H1 (cell line): Measurements from ENCODE around the gene CITED1. TPM values are rescaled to one million over a fixed set of nuclear protein-coding genes. Genes with fewer than 3 reads are reported as not detected.

Experiments used
- CEBPB ChIP-seq: IDR thresholded peaks from 2 replicates; pipeline ENCODE4 v1.6.1; 2012; ENCODE audit warnings: low read depth, low read length
- CTBP2 ChIP-seq: IDR thresholded peaks from 2 replicates; pipeline ENCODE4 v1.7.0; 2011; ENCODE audit warnings: borderline replicate concordance, mild to moderate bottlenecking, moderate library complexity, mixed read lengths, low read length; ENCODE audit not compliant: insufficient read depth, insufficient read length
- MAX ChIP-seq: IDR thresholded peaks from 2 replicates; pipeline ENCODE4 v1.6.1; 2012; ENCODE audit warnings: inconsistent platforms
- RAD21 ChIP-seq, 2 experiments: IDR thresholded peaks in 1 of 2; conservative IDR thresholded peaks in 1 of 2; 2 replicates each; pipeline ENCODE4 v1.6.1; 2011; ENCODE audit warnings: low read depth in 2 of 2, low read length in 2 of 2, improper control_type of control experiment in 1 of 2, inconsistent platforms in 1 of 2, mild to moderate bottlenecking in 1 of 2, moderate library complexity in 1 of 2
- SAP30 ChIP-seq: fragments of 300-600 bp; sonication (generic); IDR thresholded peaks from 2 replicates; pipeline ENCODE4 v1.7.1; 2012; ENCODE audit warnings: low read length, moderate library complexity, mild to moderate bottlenecking, inconsistent platforms; ENCODE audit not compliant: insufficient read depth, insufficient replicate concordance
- polyA plus RNA-seq, 7 experiments: library from polyadenylated mRNA; depleted of rRNA in 3 of 7; stranded (reverse) in 5 of 7; unstranded in 2 of 7; fragments of >200 nt in 5 of 7; fragments of 200-250 nt in 2 of 7; gene quantifications; 1 replicate in 5 of 7; 2 replicates in 1 of 7; 4 replicates in 1 of 7; pipeline versions ENCODE4 v1.2.1 to v1.2.3, GENCODE V29; 2011 to 2013; ENCODE audit warnings: missing spikeins in 2 of 7, mixed read lengths in 2 of 7
- total RNA-seq: library from RNA; stranded (reverse); fragmentation: NEBNext Ultra II Directional; extraction: Animal tissue kit (Norgen Biotek cat#: 25700); gene quantifications from 2 replicates; pipeline ENCODE4 v1.2.1, GENCODE V29; 2021
- TF ChIP-seq, protein P1 (sequence below): fragments of 300-600 bp; sonication (generic); IDR thresholded peaks from 2 replicates; pipeline ENCODE4 v1.7.1; 2012; ENCODE audit warnings: low read length, moderate library complexity, mild to moderate bottlenecking, inconsistent platforms; ENCODE audit not compliant: insufficient replicate concordance

CITED1 gene
- total and polyA plus RNA-seq, 2 of the 8 experiments (the other 6 are each of a cell fraction or from before 2014, with no cell fraction given), result 1.2 to 2.4 TPM

GRCh38 chrX:72270316-72270866 is 35.3 kb downstream of the CITED1 start (continued):
- TF ChIP-seq, protein P1, sequence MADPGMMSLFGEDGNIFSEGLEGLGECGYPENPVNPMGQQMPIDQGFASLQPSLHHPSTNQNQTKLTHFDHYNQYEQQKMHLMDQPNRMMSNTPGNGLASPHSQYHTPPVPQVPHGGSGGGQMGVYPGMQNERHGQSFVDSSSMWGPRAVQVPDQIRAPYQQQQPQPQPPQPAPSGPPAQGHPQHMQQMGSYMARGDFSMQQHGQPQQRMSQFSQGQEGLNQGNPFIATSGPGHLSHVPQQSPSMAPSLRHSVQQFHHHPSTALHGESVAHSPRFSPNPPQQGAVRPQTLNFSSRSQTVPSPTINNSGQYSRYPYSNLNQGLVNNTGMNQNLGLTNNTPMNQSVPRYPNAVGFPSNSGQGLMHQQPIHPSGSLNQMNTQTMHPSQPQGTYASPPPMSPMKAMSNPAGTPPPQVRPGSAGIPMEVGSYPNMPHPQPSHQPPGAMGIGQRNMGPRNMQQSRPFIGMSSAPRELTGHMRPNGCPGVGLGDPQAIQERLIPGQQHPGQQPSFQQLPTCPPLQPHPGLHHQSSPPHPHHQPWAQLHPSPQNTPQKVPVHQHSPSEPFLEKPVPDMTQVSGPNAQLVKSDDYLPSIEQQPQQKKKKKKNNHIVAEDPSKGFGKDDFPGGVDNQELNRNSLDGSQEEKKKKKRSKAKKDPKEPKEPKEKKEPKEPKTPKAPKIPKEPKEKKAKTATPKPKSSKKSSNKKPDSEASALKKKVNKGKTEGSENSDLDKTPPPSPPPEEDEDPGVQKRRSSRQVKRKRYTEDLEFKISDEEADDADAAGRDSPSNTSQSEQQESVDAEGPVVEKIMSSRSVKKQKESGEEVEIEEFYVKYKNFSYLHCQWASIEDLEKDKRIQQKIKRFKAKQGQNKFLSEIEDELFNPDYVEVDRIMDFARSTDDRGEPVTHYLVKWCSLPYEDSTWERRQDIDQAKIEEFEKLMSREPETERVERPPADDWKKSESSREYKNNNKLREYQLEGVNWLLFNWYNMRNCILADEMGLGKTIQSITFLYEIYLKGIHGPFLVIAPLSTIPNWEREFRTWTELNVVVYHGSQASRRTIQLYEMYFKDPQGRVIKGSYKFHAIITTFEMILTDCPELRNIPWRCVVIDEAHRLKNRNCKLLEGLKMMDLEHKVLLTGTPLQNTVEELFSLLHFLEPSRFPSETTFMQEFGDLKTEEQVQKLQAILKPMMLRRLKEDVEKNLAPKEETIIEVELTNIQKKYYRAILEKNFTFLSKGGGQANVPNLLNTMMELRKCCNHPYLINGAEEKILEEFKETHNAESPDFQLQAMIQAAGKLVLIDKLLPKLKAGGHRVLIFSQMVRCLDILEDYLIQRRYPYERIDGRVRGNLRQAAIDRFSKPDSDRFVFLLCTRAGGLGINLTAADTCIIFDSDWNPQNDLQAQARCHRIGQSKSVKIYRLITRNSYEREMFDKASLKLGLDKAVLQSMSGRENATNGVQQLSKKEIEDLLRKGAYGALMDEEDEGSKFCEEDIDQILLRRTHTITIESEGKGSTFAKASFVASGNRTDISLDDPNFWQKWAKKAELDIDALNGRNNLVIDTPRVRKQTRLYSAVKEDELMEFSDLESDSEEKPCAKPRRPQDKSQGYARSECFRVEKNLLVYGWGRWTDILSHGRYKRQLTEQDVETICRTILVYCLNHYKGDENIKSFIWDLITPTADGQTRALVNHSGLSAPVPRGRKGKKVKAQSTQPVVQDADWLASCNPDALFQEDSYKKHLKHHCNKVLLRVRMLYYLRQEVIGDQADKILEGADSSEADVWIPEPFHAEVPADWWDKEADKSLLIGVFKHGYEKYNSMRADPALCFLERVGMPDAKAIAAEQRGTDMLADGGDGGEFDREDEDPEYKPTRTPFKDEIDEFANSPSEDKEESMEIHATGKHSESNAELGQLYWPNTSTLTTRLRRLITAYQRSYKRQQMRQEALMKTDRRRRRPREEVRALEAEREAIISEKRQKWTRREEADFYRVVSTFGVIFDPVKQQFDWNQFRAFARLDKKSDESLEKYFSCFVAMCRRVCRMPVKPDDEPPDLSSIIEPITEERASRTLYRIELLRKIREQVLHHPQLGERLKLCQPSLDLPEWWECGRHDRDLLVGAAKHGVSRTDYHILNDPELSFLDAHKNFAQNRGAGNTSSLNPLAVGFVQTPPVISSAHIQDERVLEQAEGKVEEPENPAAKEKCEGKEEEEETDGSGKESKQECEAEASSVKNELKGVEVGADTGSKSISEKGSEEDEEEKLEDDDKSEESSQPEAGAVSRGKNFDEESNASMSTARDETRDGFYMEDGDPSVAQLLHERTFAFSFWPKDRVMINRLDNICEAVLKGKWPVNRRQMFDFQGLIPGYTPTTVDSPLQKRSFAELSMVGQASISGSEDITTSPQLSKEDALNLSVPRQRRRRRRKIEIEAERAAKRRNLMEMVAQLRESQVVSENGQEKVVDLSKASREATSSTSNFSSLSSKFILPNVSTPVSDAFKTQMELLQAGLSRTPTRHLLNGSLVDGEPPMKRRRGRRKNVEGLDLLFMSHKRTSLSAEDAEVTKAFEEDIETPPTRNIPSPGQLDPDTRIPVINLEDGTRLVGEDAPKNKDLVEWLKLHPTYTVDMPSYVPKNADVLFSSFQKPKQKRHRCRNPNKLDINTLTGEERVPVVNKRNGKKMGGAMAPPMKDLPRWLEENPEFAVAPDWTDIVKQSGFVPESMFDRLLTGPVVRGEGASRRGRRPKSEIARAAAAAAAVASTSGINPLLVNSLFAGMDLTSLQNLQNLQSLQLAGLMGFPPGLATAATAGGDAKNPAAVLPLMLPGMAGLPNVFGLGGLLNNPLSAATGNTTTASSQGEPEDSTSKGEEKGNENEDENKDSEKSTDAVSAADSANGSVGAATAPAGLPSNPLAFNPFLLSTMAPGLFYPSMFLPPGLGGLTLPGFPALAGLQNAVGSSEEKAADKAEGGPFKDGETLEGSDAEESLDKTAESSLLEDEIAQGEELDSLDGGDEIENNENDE, result no peak
- TF ChIP-seq RAD21 (IDR thresholded peaks at IDR 0.05 in 1 of 2, conservative IDR thresholded peaks at IDR 0.05 in 1 of 2; ENCODE audit: low read depth in 2 of 2, low read length in 2 of 2) (no peak), CTBP2 (no peak), MAX (no peak), CEBPB (no peak), SAP30 (no peak)
- TF ChIP-seq, all 59 proteins: peak for 0
